ENCODE measurements around the gene ICA1.

- TF ChIP-seq CTCF (conservative IDR thresholded peaks at IDR 0.05; ENCODE audit: low read depth, low read length) (no peak), EZH2 (IDR thresholded peaks at IDR 0.05; ENCODE audit: low read length, unreplicated experiment) (no peak)
Measured at GRCh38 chr7:8176370-8177081, 85.4 kb downstream of the ICA1 start.

Data from PC-3 (cell line).